H54 (cell line): ENCODE results near the gene EMX2.
"Not testable (repeated sequence)": the region's sequence is repeated elsewhere in the genome, so short reads cannot be mapped to it uniquely, and the experiment has no call there.

Experiments used
- DNase-seq: peaks from one replicate; pipeline ENCODE4 v3.0.0; 2011; ENCODE audit warnings: low spot score, mixed read lengths; ENCODE audit not compliant: insufficient read length
- FAIRE-seq: peaks from 3 replicates; lab custom pipeline; 2011; peaks lifted over from hg19 to GRCh38; lab: Jason Lieb, UNC
- POLR2A ChIP-seq: IDR thresholded peaks from 2 replicates; pipeline ENCODE4 v1.6.1; 2011; ENCODE audit warnings: low read depth, mild to moderate bottlenecking, low read length

The EMX2 gene

DNA sequence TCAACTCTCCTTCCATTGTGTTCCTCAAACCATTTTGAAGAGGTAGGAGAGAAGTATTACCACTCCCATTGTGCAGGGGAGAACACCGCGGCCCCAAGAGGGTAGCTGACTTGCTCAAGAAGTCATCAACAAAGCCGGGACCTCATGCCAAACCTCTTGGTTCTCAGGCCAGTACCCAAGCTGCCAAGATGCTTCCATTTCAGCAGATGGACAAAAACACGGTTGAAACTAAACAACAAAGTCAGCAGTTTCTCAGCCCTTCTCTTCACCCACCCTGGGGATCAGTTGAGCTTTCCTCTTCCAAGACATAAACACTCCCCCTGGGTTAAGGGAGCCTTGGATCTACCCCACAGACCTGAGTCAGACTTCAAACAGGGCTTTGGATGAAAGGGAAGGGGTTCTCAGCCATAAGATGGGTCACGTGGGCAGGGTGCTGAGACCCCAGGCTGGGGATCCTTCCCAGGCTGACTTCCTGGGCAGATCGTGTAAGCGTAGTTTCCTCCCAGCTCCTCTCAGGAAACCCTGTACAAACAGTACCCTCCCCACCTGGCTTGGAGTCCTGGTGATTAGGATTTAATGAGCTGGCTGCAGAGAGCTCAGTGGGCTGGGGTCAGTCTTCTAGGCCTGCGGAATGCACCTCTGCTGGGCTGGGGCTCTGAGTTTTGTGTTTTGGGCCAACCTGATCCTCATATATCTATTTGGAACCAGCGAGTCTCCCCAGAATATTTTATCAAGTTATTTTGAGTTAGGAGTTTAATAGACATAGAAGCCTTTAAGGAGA is 27.3 kb downstream of the EMX2 start:
- TF ChIP-seq POLR2A: no peak
- FAIRE-seq (no peak), DNase-seq (no peak)

GRCh38 chr10:117570880-117571279 is 28.3 kb downstream of the EMX2 start:
- FAIRE-seq (no peak), DNase-seq (no peak)
- TF ChIP-seq POLR2A: no peak

DNA sequence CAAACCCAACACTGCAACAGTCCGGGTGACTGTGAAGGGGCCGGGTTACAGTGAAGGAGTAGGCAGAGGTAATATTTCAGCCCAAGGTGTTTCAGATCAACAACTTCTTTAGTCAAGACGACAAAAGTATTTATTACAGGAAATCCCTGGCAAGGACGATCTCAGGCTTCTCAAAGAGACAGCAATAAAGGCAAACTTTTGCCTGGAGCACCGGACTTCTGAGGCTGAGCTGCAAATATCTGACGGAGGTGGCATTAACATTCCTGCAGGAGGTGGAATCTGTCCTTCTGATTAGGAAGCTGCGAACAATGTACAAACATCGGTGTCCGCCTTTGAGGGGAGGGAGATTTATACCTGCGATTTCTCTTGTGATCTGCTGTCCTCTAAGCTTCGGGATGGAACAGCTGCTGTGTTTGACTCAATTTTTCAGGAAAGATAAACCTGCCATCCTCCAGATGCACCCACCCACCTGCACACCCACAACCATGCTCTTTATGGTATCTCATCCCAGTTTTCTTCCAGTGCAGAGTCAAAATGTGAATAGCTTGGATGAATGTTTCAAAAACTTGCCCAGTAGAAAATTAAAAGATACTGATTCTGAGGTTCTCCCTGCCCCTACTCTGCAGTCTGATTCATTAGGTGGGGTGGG is 32.1 kb downstream of the EMX2 start:
- no peak for FAIRE-seq
- TF ChIP-seq POLR2A: no peak
- DNase-seq: no peak

- DNase-seq (no peak), FAIRE-seq (no peak)
- no peak for TF ChIP-seq POLR2A
Measured at GRCh38 chr10:117578490-117578889, 35.9 kb downstream of the EMX2 start.

- FAIRE-seq (no peak), DNase-seq (no peak)
- TF ChIP-seq POLR2A: no peak
Measured at GRCh38 chr10:117578999-117579590, 36.5 kb downstream of the EMX2 start.

GRCh38 chr10:117581961-117582360 is 39.4 kb downstream of the EMX2 start:
- FAIRE-seq (no peak), DNase-seq (no peak)
- TF ChIP-seq POLR2A: no peak

DNA sequence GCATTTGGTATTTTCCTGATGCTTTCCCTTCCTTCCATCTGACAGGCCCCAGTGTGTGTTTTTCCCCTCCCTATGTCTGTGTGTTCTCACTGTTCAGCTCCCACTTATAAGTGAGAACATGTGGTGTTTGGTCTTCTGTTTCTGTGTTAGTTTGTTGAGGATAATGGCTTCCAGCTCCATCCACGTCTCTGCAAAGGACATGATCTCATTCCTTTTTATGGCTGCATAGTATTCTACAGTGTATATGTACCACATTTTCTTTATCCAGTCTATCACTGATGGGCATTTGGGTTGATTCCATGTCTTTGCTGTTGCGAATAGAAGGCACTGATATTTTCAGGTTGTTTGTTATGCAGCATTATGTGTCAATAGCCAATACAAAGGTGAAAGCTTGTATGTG is 42.3 kb downstream of the EMX2 start:
- not testable (repeated sequence) for DNase-seq, FAIRE-seq

DNA sequence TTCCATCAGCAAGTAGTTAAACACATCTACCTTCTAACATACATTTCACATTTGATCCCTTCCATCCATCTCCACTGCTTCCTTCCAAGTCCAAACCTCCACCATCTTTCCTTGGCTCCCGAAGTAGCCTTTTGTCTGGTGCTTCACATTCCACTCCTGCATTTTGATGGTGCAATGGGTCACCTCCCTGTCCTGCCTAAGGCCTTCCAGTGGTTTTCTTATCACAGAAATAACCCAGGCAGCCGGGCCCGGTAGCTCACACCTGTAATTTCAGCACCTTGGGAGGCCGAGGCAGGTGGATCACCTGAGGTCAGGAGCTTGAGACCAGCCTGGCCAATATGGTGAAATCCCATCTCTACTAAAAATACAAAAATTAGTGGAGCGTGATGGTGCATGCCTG is 44.5 kb downstream of the EMX2 start:
- no peak for DNase-seq
- no peak for TF ChIP-seq POLR2A
- no peak for FAIRE-seq

GRCh38 chr10:117590101-117590875 is 47.7 kb downstream of the EMX2 start:
- no peak for DNase-seq
- TF ChIP-seq POLR2A: no peak
- no peak for FAIRE-seq

GRCh38 chr10:117591043-117591442 is 48.5 kb downstream of the EMX2 start:
- no peak for TF ChIP-seq POLR2A
- DNase-seq (no peak), FAIRE-seq (no peak)

- FAIRE-seq: no peak
- no peak for TF ChIP-seq POLR2A
- no peak for DNase-seq
Measured at GRCh38 chr10:117594722-117595121, 52.2 kb downstream of the EMX2 start.

- no peak for TF ChIP-seq POLR2A
- DNase-seq: no peak
- no peak for FAIRE-seq
Measured at GRCh38 chr10:117596706-117597105, 54.2 kb downstream of the EMX2 start.

DNA sequence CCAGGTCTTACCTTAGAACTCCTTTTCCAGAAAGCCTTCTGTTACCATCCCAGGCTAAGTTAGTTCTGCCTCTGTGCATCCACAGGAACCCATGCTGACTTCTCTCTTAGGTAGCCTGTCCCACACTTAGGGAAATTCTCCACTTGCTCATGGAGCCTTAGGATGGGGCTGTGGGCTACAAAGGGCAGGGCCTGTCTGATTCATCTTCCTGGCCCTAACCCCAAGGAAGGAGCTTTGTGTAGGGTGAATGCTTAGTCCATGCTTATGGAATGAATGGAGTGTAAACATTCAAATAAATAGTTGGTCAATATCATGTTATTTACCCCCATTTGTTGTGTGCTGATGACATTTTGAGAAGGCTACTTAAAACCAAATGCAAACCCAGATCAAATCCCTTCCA is 54.7 kb downstream of the EMX2 start:
- FAIRE-seq (no peak), DNase-seq (no peak)
- no peak for TF ChIP-seq POLR2A
